H54 (cell line): ENCODE results near the gene VTA1.
"Not testable (repeated sequence)": the region's sequence is repeated elsewhere in the genome, so short reads cannot be mapped to it uniquely, and the experiment has no call there.

Source experiments
- DNase-seq: peaks from one replicate; pipeline ENCODE4 v3.0.0; 2011; ENCODE audit warnings: low spot score, mixed read lengths; ENCODE audit not compliant: insufficient read length
- FAIRE-seq: peaks from 3 replicates; lab custom pipeline; 2011; peaks lifted over from hg19 to GRCh38; lab: Jason Lieb, UNC
- POLR2A ChIP-seq: IDR thresholded peaks from 2 replicates; pipeline ENCODE4 v1.6.1; 2011; ENCODE audit warnings: low read depth, mild to moderate bottlenecking, low read length

VTA1 gene

GRCh38 chr6:142184307-142184706 is 37.2 kb downstream of the VTA1 start:
- FAIRE-seq (no peak), DNase-seq (no peak)
- TF ChIP-seq POLR2A = no peak

- DNase-seq (no peak), FAIRE-seq (no peak)
- no peak for TF ChIP-seq POLR2A
These were observed 38.6 kb downstream of the VTA1 start for GRCh38 chr6:142185641-142186040.

- peak; percentile 61 for FAIRE-seq
- no peak for TF ChIP-seq POLR2A
- no peak for DNase-seq
These were observed 40.1 kb downstream of the VTA1 start for GRCh38 chr6:142187209-142187608.

GRCh38 chr6:142188341-142188740 is 41.3 kb downstream of the VTA1 start:
- DNase-seq, FAIRE-seq: not testable (repeated sequence)

GRCh38 chr6:142189057-142189456 is 42.0 kb downstream of the VTA1 start:
- DNase-seq (no peak), FAIRE-seq (no peak)
- TF ChIP-seq POLR2A = no peak

- TF ChIP-seq POLR2A = no peak
- no peak for DNase-seq
- no peak for FAIRE-seq
These were observed 45.3 kb downstream of the VTA1 start for GRCh38 chr6:142192343-142192742.

GRCh38 chr6:142193621-142194020 is 46.6 kb downstream of the VTA1 start:
- TF ChIP-seq POLR2A = no peak
- FAIRE-seq = no peak
- DNase-seq = no peak

- FAIRE-seq (no peak), DNase-seq (no peak)
- no peak for TF ChIP-seq POLR2A
These were observed 48.9 kb downstream of the VTA1 start for GRCh38 chr6:142195862-142196541.

- TF ChIP-seq POLR2A = no peak
- FAIRE-seq = no peak
These were observed 54.0 kb downstream of the VTA1 start for GRCh38 chr6:142200846-142201628.

GRCh38 chr6:142207265-142207877 is 60.3 kb downstream of the VTA1 start:
- DNase-seq (no peak), FAIRE-seq (no peak)
- TF ChIP-seq POLR2A = no peak

More at GRCh38 chr6:142200846-142201628, 54.0 kb downstream of the VTA1 start:
- no peak for DNase-seq

GRCh38 chr6:142210606-142211005 is 63.5 kb downstream of the VTA1 start:
- DNase-seq (no peak), FAIRE-seq (no peak)

GRCh38 chr6:142213402-142213801 is 66.3 kb downstream of the VTA1 start:
- FAIRE-seq (no peak), DNase-seq (no peak)
- no peak for TF ChIP-seq POLR2A

More at GRCh38 chr6:142210606-142211005, 63.5 kb downstream of the VTA1 start:
- TF ChIP-seq POLR2A = no peak

- TF ChIP-seq POLR2A = no peak
- FAIRE-seq (no peak), DNase-seq (no peak)
These were observed 71.4 kb downstream of the VTA1 start for GRCh38 chr6:142218446-142218845.

- FAIRE-seq (no peak), DNase-seq (no peak)
- TF ChIP-seq POLR2A = no peak
These were observed 75.0 kb downstream of the VTA1 start for GRCh38 chr6:142222022-142222421.
